GM23338 (cell line): ENCODE results near the gene PKDCC. TPM values are rescaled to one million over a fixed set of nuclear protein-coding genes. Genes with fewer than 3 reads are reported as not detected.
A peak's percentile ranks its signal among the peaks of the same experiment; 100 is the strongest.

Source experiments
- ATAC-seq: fragments of 200-7000 bp; cut with Tn5 transposase; 3 replicates; pipeline ENCODE4 v1.9.1; 2020
- DNase-seq: peaks from one replicate; pipeline ENCODE4 v3.0.0-alpha.2; 2015; ENCODE audit warnings: low spot score
- H2AFZ ChIP-seq: fragments of 200-600 bp; sonication (generic); 2 replicates; pipeline ENCODE4 v1.8.0; 2016; ENCODE audit warnings: antibody characterized with exemption, mild to moderate bottlenecking, moderate library complexity
- H3F3A ChIP-seq: fragments of 200-600 bp; sonication (generic); replicated peaks from 2 replicates; pipeline ENCODE4 v1.8.0; 2017; ENCODE audit warnings: antibody characterized with exemption, mixed run types, low read depth
- H3K27ac ChIP-seq: fragments of 200-600 bp; sonication (generic); 2 replicates; pipeline ENCODE4 v1.6.1; 2016; ENCODE audit warnings: low read depth
- H3K27me3 ChIP-seq: fragments of 200-600 bp; sonication (generic); 2 replicates; pipeline ENCODE4 v1.8.0; 2016; ENCODE audit warnings: mild to moderate bottlenecking, mixed run types, moderate library complexity; ENCODE audit not compliant: insufficient read depth
- H3K36me3 ChIP-seq: fragments of 200-600 bp; sonication (generic); 2 replicates; pipeline ENCODE4 v1.8.0; 2016; ENCODE audit warnings: mild to moderate bottlenecking; ENCODE audit not compliant: insufficient read depth
- H3K4me1 ChIP-seq: fragments of 200-600 bp; sonication (generic); 2 replicates; pipeline ENCODE4 v1.8.0; 2016; ENCODE audit warnings: mild to moderate bottlenecking, moderate library complexity; ENCODE audit not compliant: insufficient read depth
- H3K4me2 ChIP-seq: fragments of 200-600 bp; sonication (generic); 2 replicates; pipeline ENCODE4 v1.7.1; 2017; ENCODE audit warnings: mixed run types
- H3K4me3 ChIP-seq: fragments of 200-600 bp; sonication (generic); 2 replicates; pipeline ENCODE4 v1.6.1; 2016; ENCODE audit warnings: mixed run types
- H3K79me2 ChIP-seq: fragments of 200-600 bp; sonication (generic); replicated peaks from 2 replicates; pipeline ENCODE4 v1.8.0; 2017; ENCODE audit warnings: mild to moderate bottlenecking; ENCODE audit not compliant: insufficient read depth
- H3K9me2 ChIP-seq: fragments of 200-600 bp; sonication (generic); 2 replicates; pipeline ENCODE4 v1.8.0; 2017; ENCODE audit not compliant: insufficient read depth
- H4K20me1 ChIP-seq: fragments of 200-600 bp; sonication (generic); replicated peaks from 2 replicates; pipeline ENCODE4 v1.8.0; 2017; ENCODE audit warnings: mild to moderate bottlenecking; ENCODE audit not compliant: insufficient read depth
- H3K27ac Mint-ChIP-seq: 2 replicates; pipeline ENCODE4 v1.8.0; 2020; ENCODE audit warnings: inconsistent platforms, mild to moderate bottlenecking, moderate library complexity, mixed read lengths
- H3K27me3 Mint-ChIP-seq: 3 replicates; pipeline ENCODE4 v1.8.0; 2022; ENCODE audit warnings: low read depth, mild to moderate bottlenecking, moderate library complexity, mixed read lengths, inconsistent platforms; ENCODE audit not compliant: insufficient read depth, poor library complexity
- H3K36me3 Mint-ChIP-seq: 3 replicates; pipeline ENCODE4 v1.8.0; 2021; ENCODE audit warnings: low read depth, mild to moderate bottlenecking, inconsistent platforms, moderate library complexity, mixed read lengths
- H3K4me1 Mint-ChIP-seq: 3 replicates; pipeline ENCODE4 v1.8.0; 2020; ENCODE audit warnings: mild to moderate bottlenecking, inconsistent platforms, mixed read lengths
- H3K4me3 Mint-ChIP-seq: 3 replicates; pipeline ENCODE4 v1.8.0; 2021; ENCODE audit warnings: moderate library complexity, mild to moderate bottlenecking, inconsistent platforms, mixed read lengths
- H3K9me3 Mint-ChIP-seq: 3 replicates; pipeline ENCODE4 v1.8.0; 2020; ENCODE audit warnings: moderate library complexity, mild to moderate bottlenecking, inconsistent platforms, mixed read lengths
- CREB1 ChIP-seq: fragments of 250-450 bp; sonication (Bioruptor Pico); IDR thresholded peaks from 2 replicates; pipeline ENCODE4 v1.5.0; 2020; ENCODE audit warnings: low read depth, mild to moderate bottlenecking, moderate library complexity
- JUNB ChIP-seq: IDR thresholded peaks from one replicate; pipeline ENCODE4 v1.6.1; 2016; ENCODE audit warnings: antibody characterized with exemption; ENCODE audit not compliant: unreplicated experiment
- NANOG ChIP-seq: IDR thresholded peaks from 2 replicates; pipeline ENCODE4 v1.6.1; 2016; ENCODE audit warnings: antibody characterized with exemption, borderline replicate concordance
- POLR2AphosphoS5 ChIP-seq: IDR thresholded peaks from 2 replicates; pipeline ENCODE4 v1.6.1; 2016; ENCODE audit warnings: antibody characterized with exemption, low read depth
- STAT1 ChIP-seq: IDR thresholded peaks from one replicate; pipeline ENCODE4 v1.6.1; 2016; ENCODE audit warnings: antibody characterized with exemption; ENCODE audit not compliant: unreplicated experiment
- ZNF114 ChIP-seq: fragments of 250-450 bp; sonication (Bioruptor Pico); IDR thresholded peaks from 2 replicates; pipeline ENCODE4 v1.5.0; 2020; ENCODE audit warnings: mild to moderate bottlenecking, moderate library complexity
- ZNF331 ChIP-seq: fragments of 250-450 bp; sonication (Bioruptor Pico); IDR thresholded peaks from 2 replicates; pipeline ENCODE4 v1.5.0; 2020; ENCODE audit warnings: low read depth, mild to moderate bottlenecking, moderate library complexity
- polyA plus RNA-seq: library from polyadenylated mRNA; unstranded; fragments of >200 nt; fragmentation: Nextera tagmentation; extraction: Ambion mirVana; gene quantifications from 2 replicates; pipeline ENCODE4 v1.2.1, GENCODE V29; 2016
- total RNA-seq: library from RNA; depleted of rRNA; stranded (reverse); fragments of >200 nt; shearing (Covaris generic); gene quantifications from 2 replicates; pipeline ENCODE4 v1.2.3, GENCODE V29; 2014
- TF ChIP-seq, protein P1 (sequence below): IDR thresholded peaks from one replicate; pipeline ENCODE4 v1.6.1; 2018; ENCODE audit warnings: antibody characterized with exemption; ENCODE audit not compliant: unreplicated experiment
- TF ChIP-seq, protein P2 (sequence below), 2 experiments: fragments of 200-600 bp in 1 of 2; sonication (generic) in 1 of 2; conservative IDR thresholded peaks; 2 replicates each; pipeline versions ENCODE4 v1.5.1 to v1.6.1; 2016 to 2017; ENCODE audit warnings: antibody characterized with exemption in 2 of 2, low read depth in 2 of 2, mild to moderate bottlenecking in 2 of 2, moderate library complexity in 1 of 2
- TF ChIP-seq, protein P3 (sequence below): IDR thresholded peaks from 2 replicates; pipeline ENCODE4 v1.6.1; 2016; ENCODE audit warnings: antibody characterized with exemption

PKDCC gene
- total and polyA plus RNA-seq, 2 experiments from 2014 or later = 7.0 to 44.8 TPM

DNA sequence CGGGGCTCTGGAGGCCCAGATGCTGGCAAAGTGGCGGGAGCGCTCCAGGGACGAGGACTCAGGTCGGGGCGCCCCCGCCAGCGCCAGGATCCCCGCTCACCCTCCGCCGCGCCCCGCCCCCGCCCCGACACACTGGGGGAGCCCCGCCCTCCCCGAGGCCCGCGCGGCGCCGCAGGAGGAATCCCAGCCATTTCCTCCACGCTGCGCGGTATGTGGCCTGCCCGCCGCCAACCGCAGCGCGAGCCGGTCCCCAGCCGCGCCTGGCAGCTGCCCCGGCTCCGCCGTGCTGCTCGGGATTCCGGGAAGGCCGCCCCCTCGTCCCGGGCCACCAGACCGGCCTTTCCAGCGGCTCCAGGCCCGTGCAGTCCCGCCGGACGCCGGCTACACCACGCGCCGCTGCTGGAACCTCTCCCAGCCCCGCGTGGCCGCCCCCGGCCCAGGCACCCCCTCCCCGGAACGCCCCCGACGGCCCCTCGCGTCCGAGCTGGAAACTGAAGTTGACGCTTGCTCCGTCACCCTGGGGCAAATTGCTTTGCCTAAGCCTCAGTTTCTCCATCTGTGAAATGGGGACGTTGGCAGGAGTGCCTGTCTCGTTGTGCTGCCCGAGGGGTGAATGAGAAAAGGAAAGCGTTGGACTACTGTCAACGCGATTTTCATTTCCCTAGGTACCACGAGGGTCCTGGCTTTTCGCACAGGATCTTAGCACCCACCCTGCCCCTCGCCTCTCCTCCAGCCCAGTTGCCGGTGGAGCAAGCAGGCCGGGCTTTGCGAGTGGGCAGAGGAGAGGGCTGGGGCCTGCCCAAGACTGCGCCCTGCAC lies 53.6 kb downstream of the PKDCC start (continued):
- TF ChIP-seq, protein P1, sequence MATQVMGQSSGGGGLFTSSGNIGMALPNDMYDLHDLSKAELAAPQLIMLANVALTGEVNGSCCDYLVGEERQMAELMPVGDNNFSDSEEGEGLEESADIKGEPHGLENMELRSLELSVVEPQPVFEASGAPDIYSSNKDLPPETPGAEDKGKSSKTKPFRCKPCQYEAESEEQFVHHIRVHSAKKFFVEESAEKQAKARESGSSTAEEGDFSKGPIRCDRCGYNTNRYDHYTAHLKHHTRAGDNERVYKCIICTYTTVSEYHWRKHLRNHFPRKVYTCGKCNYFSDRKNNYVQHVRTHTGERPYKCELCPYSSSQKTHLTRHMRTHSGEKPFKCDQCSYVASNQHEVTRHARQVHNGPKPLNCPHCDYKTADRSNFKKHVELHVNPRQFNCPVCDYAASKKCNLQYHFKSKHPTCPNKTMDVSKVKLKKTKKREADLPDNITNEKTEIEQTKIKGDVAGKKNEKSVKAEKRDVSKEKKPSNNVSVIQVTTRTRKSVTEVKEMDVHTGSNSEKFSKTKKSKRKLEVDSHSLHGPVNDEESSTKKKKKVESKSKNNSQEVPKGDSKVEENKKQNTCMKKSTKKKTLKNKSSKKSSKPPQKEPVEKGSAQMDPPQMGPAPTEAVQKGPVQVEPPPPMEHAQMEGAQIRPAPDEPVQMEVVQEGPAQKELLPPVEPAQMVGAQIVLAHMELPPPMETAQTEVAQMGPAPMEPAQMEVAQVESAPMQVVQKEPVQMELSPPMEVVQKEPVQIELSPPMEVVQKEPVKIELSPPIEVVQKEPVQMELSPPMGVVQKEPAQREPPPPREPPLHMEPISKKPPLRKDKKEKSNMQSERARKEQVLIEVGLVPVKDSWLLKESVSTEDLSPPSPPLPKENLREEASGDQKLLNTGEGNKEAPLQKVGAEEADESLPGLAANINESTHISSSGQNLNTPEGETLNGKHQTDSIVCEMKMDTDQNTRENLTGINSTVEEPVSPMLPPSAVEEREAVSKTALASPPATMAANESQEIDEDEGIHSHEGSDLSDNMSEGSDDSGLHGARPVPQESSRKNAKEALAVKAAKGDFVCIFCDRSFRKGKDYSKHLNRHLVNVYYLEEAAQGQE = no peak
- TF ChIP-seq POLR2AphosphoS5 = 0 out of 2 replicates have a peak, but pooled peaks have one; percentile 17
- TF ChIP-seq JUNB = no peak
- TF ChIP-seq ZNF114 = no peak
- TF ChIP-seq ZNF331 (CRISPR knock-in tag) = no peak
- TF ChIP-seq, protein P2, sequence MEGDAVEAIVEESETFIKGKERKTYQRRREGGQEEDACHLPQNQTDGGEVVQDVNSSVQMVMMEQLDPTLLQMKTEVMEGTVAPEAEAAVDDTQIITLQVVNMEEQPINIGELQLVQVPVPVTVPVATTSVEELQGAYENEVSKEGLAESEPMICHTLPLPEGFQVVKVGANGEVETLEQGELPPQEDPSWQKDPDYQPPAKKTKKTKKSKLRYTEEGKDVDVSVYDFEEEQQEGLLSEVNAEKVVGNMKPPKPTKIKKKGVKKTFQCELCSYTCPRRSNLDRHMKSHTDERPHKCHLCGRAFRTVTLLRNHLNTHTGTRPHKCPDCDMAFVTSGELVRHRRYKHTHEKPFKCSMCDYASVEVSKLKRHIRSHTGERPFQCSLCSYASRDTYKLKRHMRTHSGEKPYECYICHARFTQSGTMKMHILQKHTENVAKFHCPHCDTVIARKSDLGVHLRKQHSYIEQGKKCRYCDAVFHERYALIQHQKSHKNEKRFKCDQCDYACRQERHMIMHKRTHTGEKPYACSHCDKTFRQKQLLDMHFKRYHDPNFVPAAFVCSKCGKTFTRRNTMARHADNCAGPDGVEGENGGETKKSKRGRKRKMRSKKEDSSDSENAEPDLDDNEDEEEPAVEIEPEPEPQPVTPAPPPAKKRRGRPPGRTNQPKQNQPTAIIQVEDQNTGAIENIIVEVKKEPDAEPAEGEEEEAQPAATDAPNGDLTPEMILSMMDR (conservative IDR thresholded peaks at IDR 0.05; ENCODE audit: low read depth in 2 of 2) = no peak

DNA sequence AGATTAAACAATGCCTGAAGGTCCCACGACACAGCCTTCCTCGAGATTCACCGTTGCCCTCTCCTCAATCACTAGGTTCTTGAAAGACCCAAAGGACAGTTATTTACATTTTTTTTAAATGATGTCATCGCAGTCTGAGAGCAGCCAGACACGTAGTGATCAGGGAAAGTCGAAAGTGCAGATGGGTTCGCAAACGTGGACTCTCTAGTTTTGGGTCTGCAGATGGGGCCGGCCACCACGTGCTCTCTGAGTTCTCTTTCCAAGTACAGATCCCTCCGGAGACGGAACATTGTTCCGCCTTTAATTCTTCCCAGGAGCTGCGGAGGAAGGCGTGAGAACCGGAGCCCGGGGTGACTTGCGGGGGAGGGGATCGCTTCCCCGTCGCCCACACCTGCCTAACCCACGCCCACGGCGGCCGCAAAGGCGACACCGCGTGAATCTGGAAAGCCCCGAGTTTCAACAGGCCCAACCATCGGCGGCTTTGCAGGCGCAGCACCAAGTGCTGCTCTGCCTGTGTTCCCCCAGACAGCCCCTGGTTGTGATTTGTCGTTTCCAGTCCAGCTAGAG lies 54.3 kb downstream of the PKDCC start:
- Histone ChIP-seq H3K27me3 (peaks cover 15% of the 10 kb centered on the region; the same call in 1 of the 2 replicates), H4K20me1 (no peaks in the 10 kb centered on the region), H3K9me2 (peaks cover 1% of the 10 kb centered on the region; the same call in 1 of the 2 replicates), H3K4me3 (peak overlapping the region; percentile 56), H3F3A (peaks cover 18% of the 10 kb centered on the region), H3K4me2 (peak overlapping the region; percentile 89), H3K4me1 (peaks cover 36% of the 10 kb centered on the region), H3K36me3 (peaks cover 7% of the 10 kb centered on the region; the same call in 1 of the 2 replicates), H3K27ac (peak overlapping the region; percentile 96), H3K79me2 (no peaks in the 10 kb centered on the region), H2AFZ (peak overlapping the region; percentile 73)
- peak; percentile 24 for ATAC-seq
- peaks cover 12% of the 10 kb centered on the region for H3K36me3 Mint-ChIP-seq
- peak overlapping the region; percentile 88 for H3K27ac Mint-ChIP-seq
- H3K4me1 Mint-ChIP-seq = peaks cover 36% of the 10 kb centered on the region
- H3K4me3 Mint-ChIP-seq = peak overlapping the region; percentile 67
- H3K27me3 Mint-ChIP-seq = peaks cover 20% of the 10 kb centered on the region
- peaks cover 13% of the 10 kb centered on the region for H3K9me3 Mint-ChIP-seq
- DNase-seq = peak; percentile 72
- TF ChIP-seq, protein P3, sequence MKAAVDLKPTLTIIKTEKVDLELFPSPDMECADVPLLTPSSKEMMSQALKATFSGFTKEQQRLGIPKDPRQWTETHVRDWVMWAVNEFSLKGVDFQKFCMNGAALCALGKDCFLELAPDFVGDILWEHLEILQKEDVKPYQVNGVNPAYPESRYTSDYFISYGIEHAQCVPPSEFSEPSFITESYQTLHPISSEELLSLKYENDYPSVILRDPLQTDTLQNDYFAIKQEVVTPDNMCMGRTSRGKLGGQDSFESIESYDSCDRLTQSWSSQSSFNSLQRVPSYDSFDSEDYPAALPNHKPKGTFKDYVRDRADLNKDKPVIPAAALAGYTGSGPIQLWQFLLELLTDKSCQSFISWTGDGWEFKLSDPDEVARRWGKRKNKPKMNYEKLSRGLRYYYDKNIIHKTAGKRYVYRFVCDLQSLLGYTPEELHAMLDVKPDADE = no peak; the same call in 1 of the 2 replicates
- TF ChIP-seq NANOG (no peak), ZNF331 (CRISPR knock-in tag) (no peak), STAT1 (no peak), CREB1 (CRISPR knock-in tag) (no peak), POLR2AphosphoS5 (no peak; the same call in 1 of the 2 replicates), JUNB (no peak)
- TF ChIP-seq, protein P1 = no peak
- TF ChIP-seq, protein P2 (conservative IDR thresholded peaks at IDR 0.05; ENCODE audit: low read depth in 2 of 2) = no peak
